Suppressor macrophage (primary cell): ENCODE measurements around the gene OPRL1.
A peak's percentile ranks its signal among the peaks of the same experiment; 100 is the strongest.

ENCODE experiments used
- DNase-seq, 4 experiments: peaks; one replicate each; pipeline ENCODE4 v3.0.0-alpha.2; 2020 to 2022

Gene OPRL1

GRCh38 chr20:64042054-64042781 is 37.7 kb upstream of the OPRL1 start:
- DNase-seq, result peak in 3 of 4 experiments; percentile 36 to 63 (median 53)

GRCh38 chr20:64043768-64044167 is 36.1 kb upstream of the OPRL1 start:
- no peak for DNase-seq

- DNase-seq, result peak in 1 of 4 experiments; percentile 24
Observed at GRCh38 chr20:64044484-64045247, 35.2 kb upstream of the OPRL1 start.

- no peak for DNase-seq
Observed at GRCh38 chr20:64045346-64046011, 34.4 kb upstream of the OPRL1 start.

- no peak for DNase-seq
Observed at GRCh38 chr20:64047046-64047389, 32.9 kb upstream of the OPRL1 start.

- DNase-seq, result no peak
Observed at GRCh38 chr20:64047968-64048401, 31.9 kb upstream of the OPRL1 start.

- DNase-seq, result no peak
Observed at GRCh38 chr20:64048402-64049044, 31.4 kb upstream of the OPRL1 start.

- peak in 3 of 4 experiments; percentile 31 to 72 (median 52) for DNase-seq
Observed at GRCh38 chr20:64049060-64049877, 30.6 kb upstream of the OPRL1 start, which contains the start of gene SOX18. Gene SOX18, minus strand, starts transcription at chr20:64049639. Its CDS starts 123 bp downstream, at chr20:64049516.

- DNase-seq, result no peak
Observed at GRCh38 chr20:64049878-64050260, 30.0 kb upstream of the OPRL1 start.

- peak in 2 of 4 experiments; percentile 26 to 50 for DNase-seq
Observed at GRCh38 chr20:64050261-64051032, 29.4 kb upstream of the OPRL1 start.

GRCh38 chr20:64051033-64051452 is 28.8 kb upstream of the OPRL1 start:
- no peak for DNase-seq

- no peak for DNase-seq
Observed at GRCh38 chr20:64051561-64052325, 28.1 kb upstream of the OPRL1 start.

- no peak for DNase-seq
Observed at GRCh38 chr20:64052326-64052722, 27.6 kb upstream of the OPRL1 start.

GRCh38 chr20:64052987-64053840 is 26.7 kb upstream of the OPRL1 start:
- no peak for DNase-seq

GRCh38 chr20:64053841-64054661 is 25.8 kb upstream of the OPRL1 start:
- peak in 3 of 4 experiments; percentile 24 to 44 (median 38) for DNase-seq

- DNase-seq, result no peak
Observed at GRCh38 chr20:64055396-64055892, 24.4 kb upstream of the OPRL1 start.

GRCh38 chr20:64055893-64056638 is 23.8 kb upstream of the OPRL1 start:
- DNase-seq, result no peak

GRCh38 chr20:64056639-64056888 is 23.3 kb upstream of the OPRL1 start:
- no peak for DNase-seq
